ENCODE measurements around the gene C1QA. TPM values are rescaled to one million over a fixed set of nuclear protein-coding genes. Genes with fewer than 3 reads are reported as not detected.
"Not testable (repeated sequence)": the region's sequence is repeated elsewhere in the genome, so short reads cannot be mapped to it uniquely, and the experiment has no call there.

C1QA gene
- total RNA-seq, 1 donor, result not detected

- no peak for DNase-seq (ENCODE audit: low read depth)
- TF ChIP-seq CTCF (IDR thresholded peaks at IDR 0.05; ENCODE audit: insufficient read depth, low read depth, low read length), result no peak
- no peak overlapping the region for H3K4me3 ChIP-seq (ENCODE audit: low read depth, low read length)
These were observed 38.0 kb downstream of the C1QA start for GRCh38 chr1:22674410-22674749.

GRCh38 chr1:22676151-22676550 is 39.7 kb downstream of the C1QA start:
- not testable (repeated sequence) for H3K4me3 ChIP-seq (ENCODE audit: low read depth, low read length); DNase-seq (ENCODE audit: low read depth)

GRCh38 chr1:22676916-22677583 is 40.6 kb downstream of the C1QA start:
- TF ChIP-seq CTCF (IDR thresholded peaks at IDR 0.05; ENCODE audit: insufficient read depth, low read depth, low read length), result no peak
- no peak overlapping the region for H3K4me3 ChIP-seq (ENCODE audit: low read depth, low read length)
- no peak for DNase-seq (ENCODE audit: low read depth)

GRCh38 chr1:22677931-22678896 is 41.8 kb downstream of the C1QA start:
- no peak for TF ChIP-seq CTCF (IDR thresholded peaks at IDR 0.05; ENCODE audit: insufficient read depth, low read depth, low read length)
- H3K4me3 ChIP-seq (ENCODE audit: low read depth, low read length), result no peak overlapping the region
- no peak for DNase-seq (ENCODE audit: low read depth)

- no peak overlapping the region for H3K4me3 ChIP-seq (ENCODE audit: low read depth, low read length)
- no peak for DNase-seq (ENCODE audit: low read depth)
- TF ChIP-seq CTCF (IDR thresholded peaks at IDR 0.05; ENCODE audit: insufficient read depth, low read depth, low read length), result no peak
These were observed 44.3 kb downstream of the C1QA start for GRCh38 chr1:22680726-22681125.

- TF ChIP-seq CTCF (IDR thresholded peaks at IDR 0.05; ENCODE audit: insufficient read depth, low read depth, low read length), result no peak
- no peak overlapping the region for H3K4me3 ChIP-seq (ENCODE audit: low read depth, low read length)
- DNase-seq (ENCODE audit: low read depth), result no peak
These were observed 45.3 kb downstream of the C1QA start for GRCh38 chr1:22681556-22682276.

- H3K4me3 ChIP-seq (ENCODE audit: low read depth, low read length), result no peak overlapping the region
- TF ChIP-seq CTCF (IDR thresholded peaks at IDR 0.05; ENCODE audit: insufficient read depth, low read depth, low read length), result no peak
- no peak for DNase-seq (ENCODE audit: low read depth)
These were observed 47.1 kb downstream of the C1QA start for GRCh38 chr1:22683547-22683946.
